ENCODE data around the gene CYP3A5. TPM values are rescaled to one million over a fixed set of nuclear protein-coding genes. Genes with fewer than 3 reads are reported as not detected.
A peak's percentile ranks its signal among the peaks of the same experiment; 100 is the strongest.
"Not testable (repeated sequence)": the region's sequence is repeated elsewhere in the genome, so short reads cannot be mapped to it uniquely, and the experiment has no call there.

The CYP3A5 gene
- total and polyA plus RNA-seq, 7 experiments from 2014 or later: 0.27 to 0.87 (median 0.69) TPM; not detected in 4

GRCh38 chr7:99672573-99672972, 7.2 kb downstream of the CYP3A5 start:
- H3K9me3 ChIP-seq (ENCODE audit: control insufficient read depth in 2 of 3, low read length in 3 of 3): no peaks in the 10 kb centered on the region
- POLR2A ChIA-PET: interaction anchor here (1.0 kb wide), 1 partner anchor 35 kb away, joined by 4 read pairs; no protein-coding TSS in a partner anchor
- peak overlapping the region in 6 of 9 donors; percentile 24 to 53 (median 38) for H3K27ac Mint-ChIP-seq
- ATAC-seq (no peak), DNase-seq (no peak)
- no peak overlapping the region for H3K27ac ChIP-seq (ENCODE audit: low read depth, low read length)
- H3K36me3 Mint-ChIP-seq: peaks cover 0 to 12% (median 4%) of the 10 kb centered on the region in 5 donors
- H3K36me3 ChIP-seq (ENCODE audit: control insufficient read depth in 2 of 3, insufficient read depth in 3 of 3, low read length in 3 of 3): no peaks in the 10 kb centered on the region
- CTCF ChIA-PET: no interaction called here
- H3K27me3 ChIP-seq (ENCODE audit: control insufficient read depth in 2 of 2, insufficient read depth in 2 of 2, low read length in 2 of 2): no peaks in the 10 kb centered on the region
- intact Hi-C loops (cut with micrococcal nuclease): no loop called here
- H3K4me1 Mint-ChIP-seq: peaks cover 7 to 46% (median 28%) of the 10 kb centered on the region in 7 donors
- H3K4me1 ChIP-seq (ENCODE audit: control insufficient read depth in 2 of 2, insufficient read depth in 2 of 2, low read length in 2 of 2): peaks cover 0 to 8% of the 10 kb centered on the region in 2 donors
- no peaks in the 10 kb centered on the region for H3K27me3 Mint-ChIP-seq
- no peaks in the 10 kb centered on the region for H3K9me3 Mint-ChIP-seq
- H3K4me3 Mint-ChIP-seq: no peak overlapping the region
- no peak overlapping the region for H3K4me3 ChIP-seq (ENCODE audit: low read length)

- H3K27me3 ChIP-seq (ENCODE audit: control insufficient read depth in 2 of 2, insufficient read depth in 2 of 2, low read length in 2 of 2): no peaks in the 10 kb centered on the region
- CTCF ChIA-PET: no interaction called here
- peaks cover 0 to 3% of the 10 kb centered on the region in 2 donors for H3K4me1 ChIP-seq (ENCODE audit: control insufficient read depth in 2 of 2, insufficient read depth in 2 of 2, low read length in 2 of 2)
- no peak overlapping the region for H3K27ac Mint-ChIP-seq
- ATAC-seq (no peak), DNase-seq (no peak)
- POLR2A ChIA-PET: no interaction called here
- H3K27me3 Mint-ChIP-seq: no peaks in the 10 kb centered on the region
- no peaks in the 10 kb centered on the region for H3K9me3 Mint-ChIP-seq
- H3K36me3 ChIP-seq (ENCODE audit: control insufficient read depth in 2 of 3, insufficient read depth in 3 of 3, low read length in 3 of 3): no peaks in the 10 kb centered on the region
- intact Hi-C loops (cut with micrococcal nuclease): no loop called here
- peaks cover 1 to 22% (median 10%) of the 10 kb centered on the region in 7 donors for H3K4me1 Mint-ChIP-seq
- no peaks in the 10 kb centered on the region for H3K9me3 ChIP-seq (ENCODE audit: control insufficient read depth in 2 of 3, low read length in 3 of 3)
- H3K27ac ChIP-seq (ENCODE audit: low read depth, low read length): no peak overlapping the region
- peaks cover 0 to 22% (median 12%) of the 10 kb centered on the region in 5 donors for H3K36me3 Mint-ChIP-seq
- H3K4me3 ChIP-seq (ENCODE audit: low read length): no peak overlapping the region
- no peak overlapping the region for H3K4me3 Mint-ChIP-seq
Measured at GRCh38 chr7:99669782-99670181, 10.0 kb downstream of the CYP3A5 start.

GRCh38 chr7:99668541-99668940, 11.3 kb downstream of the CYP3A5 start:
- Histone ChIP-seq H3K4me1 (ENCODE audit: control insufficient read depth in 2 of 2, insufficient read depth in 2 of 2, low read length in 2 of 2) (no peaks in the 10 kb centered on the region), H3K9me3 (ENCODE audit: control insufficient read depth in 2 of 3, low read length in 3 of 3) (no peaks in the 10 kb centered on the region), H3K36me3 (ENCODE audit: control insufficient read depth in 2 of 3, insufficient read depth in 3 of 3, low read length in 3 of 3) (no peaks in the 10 kb centered on the region), H3K27me3 (ENCODE audit: control insufficient read depth in 2 of 2, insufficient read depth in 2 of 2, low read length in 2 of 2) (no peaks in the 10 kb centered on the region), H3K4me3 (ENCODE audit: low read length) (no peak overlapping the region), H3K27ac (ENCODE audit: low read depth, low read length) (no peak overlapping the region)
- no peaks in the 10 kb centered on the region for H3K27me3 Mint-ChIP-seq
- DNase-seq (no peak), ATAC-seq (no peak)
- H3K4me3 Mint-ChIP-seq: no peak overlapping the region
- CTCF ChIA-PET: no interaction called here
- peaks cover 0 to 3% (median 0%) of the 10 kb centered on the region in 11 donors for H3K9me3 Mint-ChIP-seq
- peaks cover 3 to 31% (median 22%) of the 10 kb centered on the region in 5 donors for H3K36me3 Mint-ChIP-seq
- H3K4me1 Mint-ChIP-seq: peaks cover 0 to 9% (median 6%) of the 10 kb centered on the region in 7 donors
- H3K27ac Mint-ChIP-seq: no peak overlapping the region
- POLR2A ChIA-PET: no interaction called here
- intact Hi-C loops (cut with micrococcal nuclease): no loop called here

- ATAC-seq: no peak
- CTCF ChIA-PET: no interaction called here
Measured at GRCh38 chr7:99667179-99667578, 12.6 kb downstream of the CYP3A5 start.

GRCh38 chr7:99666013-99666395, 13.8 kb downstream of the CYP3A5 start:
- no peak for DNase-seq
- H3K27me3 ChIP-seq (ENCODE audit: control insufficient read depth in 2 of 2, insufficient read depth in 2 of 2, low read length in 2 of 2): no peaks in the 10 kb centered on the region
- H3K4me3 ChIP-seq (ENCODE audit: low read length): no peak overlapping the region
- peaks cover 0 to 3% (median 0%) of the 10 kb centered on the region in 11 donors for H3K9me3 Mint-ChIP-seq
- no peaks in the 10 kb centered on the region for H3K27me3 Mint-ChIP-seq
- peaks cover 3 to 50% (median 32%) of the 10 kb centered on the region in 5 donors for H3K36me3 Mint-ChIP-seq
- H3K27ac Mint-ChIP-seq: no peak overlapping the region
- CTCF ChIA-PET: no interaction called here
- intact Hi-C loops (cut with micrococcal nuclease): no loop called here
- no peak overlapping the region for H3K4me3 Mint-ChIP-seq
- ATAC-seq: no peak
- peaks cover 0 to 6% (median 0%) of the 10 kb centered on the region in 3 experiments for H3K36me3 ChIP-seq (ENCODE audit: control insufficient read depth in 2 of 3, insufficient read depth in 3 of 3, low read length in 3 of 3)
- POLR2A ChIA-PET: no interaction called here
- no peaks in the 10 kb centered on the region for H3K9me3 ChIP-seq (ENCODE audit: control insufficient read depth in 2 of 3, low read length in 3 of 3)
- H3K4me1 ChIP-seq (ENCODE audit: control insufficient read depth in 2 of 2, insufficient read depth in 2 of 2, low read length in 2 of 2): no peaks in the 10 kb centered on the region
- no peak overlapping the region for H3K27ac ChIP-seq (ENCODE audit: low read depth, low read length)
- peaks cover 0 to 2% (median 0%) of the 10 kb centered on the region in 7 donors for H3K4me1 Mint-ChIP-seq

More at GRCh38 chr7:99667179-99667578, 12.6 kb downstream of the CYP3A5 start:
- no peaks in the 10 kb centered on the region for H3K9me3 ChIP-seq (ENCODE audit: control insufficient read depth in 2 of 3, low read length in 3 of 3)
- no peaks in the 10 kb centered on the region for H3K4me1 ChIP-seq (ENCODE audit: control insufficient read depth in 2 of 2, insufficient read depth in 2 of 2, low read length in 2 of 2)
- POLR2A ChIA-PET: no interaction called here
- intact Hi-C loops (cut with micrococcal nuclease): no loop called here
- peaks cover 0 to 2% (median 0%) of the 10 kb centered on the region in 7 donors for H3K4me1 Mint-ChIP-seq
- H3K27ac ChIP-seq (ENCODE audit: low read depth, low read length): no peak overlapping the region
- DNase-seq: no peak
- H3K27me3 ChIP-seq (ENCODE audit: control insufficient read depth in 2 of 2, insufficient read depth in 2 of 2, low read length in 2 of 2): no peaks in the 10 kb centered on the region
- no peak overlapping the region for H3K4me3 Mint-ChIP-seq
- peaks cover 0 to 3% (median 0%) of the 10 kb centered on the region in 11 donors for H3K9me3 Mint-ChIP-seq
- no peak overlapping the region for H3K27ac Mint-ChIP-seq
- peaks cover 0 to 6% (median 0%) of the 10 kb centered on the region in 3 experiments for H3K36me3 ChIP-seq (ENCODE audit: control insufficient read depth in 2 of 3, insufficient read depth in 3 of 3, low read length in 3 of 3)
- H3K27me3 Mint-ChIP-seq: no peaks in the 10 kb centered on the region
- peaks cover 3 to 45% (median 28%) of the 10 kb centered on the region in 5 donors for H3K36me3 Mint-ChIP-seq
- no peak overlapping the region for H3K4me3 ChIP-seq (ENCODE audit: low read length)

GRCh38 chr7:99665312-99666012, 14.3 kb downstream of the CYP3A5 start:
- peak overlapping the region in 2 of 9 donors; percentile 16 to 66 for H3K27ac Mint-ChIP-seq
- intact Hi-C loops (cut with micrococcal nuclease): no loop called here
- no peaks in the 10 kb centered on the region for H3K27me3 Mint-ChIP-seq
- H3K36me3 ChIP-seq (ENCODE audit: control insufficient read depth in 2 of 3, insufficient read depth in 3 of 3, low read length in 3 of 3): peaks cover 0 to 7% (median 0%) of the 10 kb centered on the region in 3 experiments
- peaks cover 0 to 3% (median 0%) of the 10 kb centered on the region in 11 donors for H3K9me3 Mint-ChIP-seq
- ChIA-PET CTCF (no interaction called here), POLR2A (no interaction called here)
- no peaks in the 10 kb centered on the region for H3K9me3 ChIP-seq (ENCODE audit: control insufficient read depth in 2 of 3, low read length in 3 of 3)
- no peak overlapping the region for H3K27ac ChIP-seq (ENCODE audit: low read depth, low read length)
- no peak for DNase-seq
- no peak for ATAC-seq
- peaks cover 3 to 53% (median 35%) of the 10 kb centered on the region in 5 donors for H3K36me3 Mint-ChIP-seq
- H3K4me1 ChIP-seq (ENCODE audit: control insufficient read depth in 2 of 2, insufficient read depth in 2 of 2, low read length in 2 of 2): no peaks in the 10 kb centered on the region
- no peak overlapping the region for H3K4me3 Mint-ChIP-seq
- H3K4me3 ChIP-seq (ENCODE audit: low read length): no peak overlapping the region
- H3K27me3 ChIP-seq (ENCODE audit: control insufficient read depth in 2 of 2, insufficient read depth in 2 of 2, low read length in 2 of 2): no peaks in the 10 kb centered on the region
- peaks cover 0 to 2% (median 0%) of the 10 kb centered on the region in 7 donors for H3K4me1 Mint-ChIP-seq

- POLR2A ChIA-PET; H3K9me3 ChIP-seq (ENCODE audit: control insufficient read depth in 2 of 3, low read length in 3 of 3); ATAC-seq; H3K36me3 ChIP-seq (ENCODE audit: control insufficient read depth in 2 of 3, insufficient read depth in 3 of 3, low read length in 3 of 3); H3K4me3 Mint-ChIP-seq; H3K4me1 ChIP-seq (ENCODE audit: control insufficient read depth in 2 of 2, insufficient read depth in 2 of 2, low read length in 2 of 2); H3K4me3 ChIP-seq (ENCODE audit: low read length); intact Hi-C loops (cut with micrococcal nuclease); H3K27me3 ChIP-seq (ENCODE audit: control insufficient read depth in 2 of 2, insufficient read depth in 2 of 2, low read length in 2 of 2); DNase-seq; H3K27ac Mint-ChIP-seq; H3K27me3 Mint-ChIP-seq; CTCF ChIA-PET; H3K27ac ChIP-seq (ENCODE audit: low read depth, low read length): not testable (repeated sequence)
- Mint-ChIP-seq H3K4me1 (peaks cover 0 to 11% (median 9%) of the 10 kb centered on the region in 7 donors), H3K36me3 (peaks cover 14 to 61% (median 42%) of the 10 kb centered on the region in 5 donors), H3K9me3 (peaks cover 0 to 17% (median 5%) of the 10 kb centered on the region in 11 donors)
Measured at GRCh38 chr7:99657879-99658278, 21.9 kb downstream of the CYP3A5 start.

Measured in naive thymus-derived CD4-positive, alpha-beta T cell (primary cell).